ENCODE results near the gene SETD5.

SETD5 gene

GRCh38 chr3:9388562-9389272 lies 8.7 kb upstream of the SETD5 start:
- DNase-seq (ENCODE audit: low read depth in 2 of 2), result no peak

DNA sequence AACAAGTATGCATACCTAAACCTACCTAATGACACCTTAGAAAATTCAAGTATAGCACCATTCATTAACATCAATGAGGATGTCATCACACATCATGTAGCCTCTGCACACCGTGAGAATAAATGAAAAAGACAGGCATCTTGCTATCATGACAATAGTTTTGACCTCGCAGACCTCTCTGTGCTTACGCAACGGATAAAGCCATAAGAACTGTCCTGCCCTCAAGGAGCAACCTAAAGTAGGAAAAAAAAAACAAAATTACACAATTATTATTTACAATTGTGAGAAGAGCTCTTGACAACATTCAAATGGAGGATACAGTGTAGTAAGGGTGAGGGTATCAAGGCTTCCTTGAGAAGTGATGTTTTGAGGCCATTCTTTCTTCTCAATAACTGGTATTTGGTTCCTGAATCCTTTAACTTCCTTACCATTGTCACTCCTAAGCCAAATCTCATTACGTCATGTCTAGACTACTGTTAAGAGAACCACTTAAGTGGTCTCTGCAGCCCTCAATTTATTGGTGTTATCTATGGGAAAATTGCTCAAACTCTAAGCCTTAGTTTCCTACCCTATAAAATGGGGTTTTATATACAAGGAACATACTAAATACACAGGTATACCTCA lies 7.0 kb upstream of the SETD5 start:
- DNase-seq (ENCODE audit: low read depth in 2 of 2), result no peak

GRCh38 chr3:9392041-9392440 lies 5.4 kb upstream of the SETD5 start:
- DNase-seq (ENCODE audit: low read depth in 2 of 2), result no peak

DNA sequence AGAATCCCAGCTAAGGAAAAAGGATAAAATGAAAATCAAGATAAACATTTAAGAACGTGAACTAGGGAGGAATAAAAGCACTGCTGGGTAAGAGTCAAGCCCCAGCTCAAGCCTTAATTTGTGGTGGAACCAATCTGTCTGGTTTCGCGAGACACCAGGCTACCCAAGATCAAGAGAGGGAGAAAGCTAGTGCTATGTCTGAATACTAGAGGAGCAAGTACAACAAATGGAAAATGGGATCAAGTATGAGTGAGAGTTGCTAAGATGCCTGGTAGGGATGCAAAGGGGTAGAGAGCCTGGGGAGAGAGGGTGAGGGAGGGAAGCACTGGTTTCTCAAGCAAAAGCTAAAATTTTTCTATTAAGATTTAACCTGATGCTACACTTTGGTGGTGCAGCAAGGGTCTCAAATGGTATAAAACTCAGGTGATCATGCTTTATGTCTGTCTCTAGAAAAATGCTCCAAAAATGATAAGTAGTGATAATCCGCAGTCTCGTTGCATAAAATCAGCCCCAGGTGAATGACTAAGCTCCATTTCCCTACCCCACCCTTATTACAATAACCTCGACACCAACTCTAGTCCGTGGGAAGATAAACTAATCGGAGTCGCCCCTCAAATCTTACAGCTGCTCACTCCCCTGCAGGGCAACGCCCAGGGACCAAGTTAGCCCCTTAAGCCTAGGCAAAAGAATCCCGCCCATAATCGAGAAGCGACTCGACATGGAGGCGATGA lies 1.7 kb upstream of the SETD5 start:
- no peak for DNase-seq (ENCODE audit: low read depth in 2 of 2)

- peak in 1 of 2 donors; percentile 67 for DNase-seq (ENCODE audit: low read depth in 2 of 2)
Measured at GRCh38 chr3:9396301-9396631, 1.1 kb upstream of the SETD5 start.

DNA sequence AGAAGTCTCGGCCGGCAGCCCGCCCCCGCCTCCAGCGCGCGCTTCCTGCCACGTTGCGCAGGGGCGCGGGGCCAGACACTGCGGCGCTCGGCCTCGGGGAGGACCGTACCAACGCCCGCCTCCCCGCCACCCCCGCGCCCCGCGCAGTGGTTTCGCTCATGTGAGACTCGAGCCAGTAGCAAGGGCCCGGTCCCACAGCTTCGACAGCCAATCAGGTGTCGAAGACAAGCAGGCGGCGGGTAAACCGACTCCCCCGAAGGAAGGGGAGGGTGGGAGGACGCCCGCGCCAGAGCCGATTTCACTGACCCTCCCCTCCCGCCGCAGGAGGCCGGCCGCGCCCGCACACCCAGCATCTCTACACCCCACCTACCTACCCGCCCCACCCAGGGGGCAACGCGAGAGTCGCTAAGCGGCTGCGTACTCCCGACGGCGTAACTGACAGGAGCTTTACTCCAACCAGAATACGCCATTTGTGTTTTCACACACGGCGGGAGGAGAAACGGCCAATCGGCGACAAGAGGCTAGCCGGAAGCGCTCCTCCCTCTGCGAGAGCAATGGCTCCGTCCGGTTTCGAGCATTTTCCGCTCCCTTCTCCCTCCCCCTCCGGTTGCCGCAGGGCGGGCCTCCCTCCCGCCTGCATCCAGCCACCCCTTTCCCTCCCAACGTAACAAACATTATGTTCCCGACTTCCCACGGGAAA lies 633 bp upstream of the SETD5 start:
- DNase-seq (ENCODE audit: low read depth in 2 of 2), result peak; percentile 93 to 96

GRCh38 chr3:9397906-9398699 lies 688 bp downstream of the SETD5 start:
- DNase-seq (ENCODE audit: low read depth in 2 of 2), result peak; percentile 9 to 11

DNA sequence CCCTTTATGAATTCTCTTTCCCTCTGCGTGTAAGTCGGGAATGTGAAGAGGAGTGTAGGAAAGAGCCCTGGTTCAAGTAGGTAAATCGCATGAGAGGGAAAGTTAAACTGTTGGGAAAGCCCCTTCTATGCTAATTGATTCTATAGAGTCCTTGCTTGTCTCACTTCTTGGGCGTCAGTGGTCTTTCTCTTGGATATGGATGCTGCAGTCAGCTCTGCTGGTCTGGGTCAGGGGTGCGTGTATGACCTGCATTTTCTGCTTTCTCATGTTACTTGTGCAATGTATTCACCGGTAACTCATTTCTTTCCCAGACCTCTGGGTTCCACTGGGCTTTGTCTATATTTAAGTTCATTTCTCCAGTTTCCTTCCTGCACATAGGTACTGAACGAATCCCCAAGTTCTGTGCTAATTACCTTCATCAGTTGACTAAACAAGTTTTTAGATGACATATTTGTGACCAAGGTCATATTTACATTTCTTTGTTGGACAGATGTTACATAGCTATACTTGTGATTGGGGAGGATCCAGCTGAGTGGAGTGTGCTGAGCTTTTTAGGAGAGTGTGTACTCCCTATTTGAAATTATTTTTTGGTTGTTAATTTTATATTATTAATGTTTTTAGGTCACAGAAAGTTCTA lies 1.4 kb downstream of the SETD5 start:
- DNase-seq (ENCODE audit: low read depth in 2 of 2), result no peak

DNA sequence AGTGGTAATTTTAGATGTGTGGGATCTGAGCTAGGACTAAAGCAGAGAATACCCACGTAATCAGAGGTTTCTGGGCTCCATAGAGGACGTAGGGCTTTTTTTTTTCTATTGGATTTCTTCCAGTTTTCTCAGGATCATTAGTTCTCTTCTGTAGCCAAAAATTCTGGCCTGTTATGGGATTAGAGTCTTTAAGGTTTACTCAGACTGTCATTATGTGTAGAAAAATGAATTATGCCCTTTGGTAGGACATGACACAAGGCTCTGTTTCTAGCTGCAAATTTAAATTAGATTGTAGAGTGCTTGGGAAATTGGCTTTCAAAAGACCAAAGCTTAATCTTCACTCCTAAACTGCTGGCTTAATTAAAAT lies 1.9 kb downstream of the SETD5 start:
- DNase-seq (ENCODE audit: low read depth in 2 of 2), result no peak

DNA sequence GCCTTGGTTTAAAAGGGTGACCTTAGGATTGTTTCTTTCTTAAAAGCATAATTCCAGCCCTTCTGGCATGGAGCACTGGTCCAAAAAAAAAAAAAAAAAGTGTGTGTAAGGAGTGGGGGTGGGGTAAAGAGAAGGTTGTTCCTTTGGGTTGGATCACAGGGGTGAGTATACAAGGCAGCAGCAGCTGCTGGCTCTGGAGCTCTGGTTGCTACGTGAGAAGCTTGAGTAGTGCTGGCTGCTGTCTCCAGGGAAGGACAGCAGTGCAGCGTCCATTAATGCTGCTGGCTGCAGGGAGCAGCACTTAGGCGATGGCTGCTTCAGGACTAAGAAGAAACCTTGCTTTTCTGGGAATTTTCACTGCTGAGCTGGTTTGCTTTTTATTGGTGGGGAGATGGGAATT lies 2.3 kb downstream of the SETD5 start:
- no peak for DNase-seq (ENCODE audit: low read depth in 2 of 2)

GRCh38 chr3:9400616-9401015 lies 3.2 kb downstream of the SETD5 start:
- DNase-seq (ENCODE audit: low read depth in 2 of 2), result no peak

- DNase-seq (ENCODE audit: low read depth in 2 of 2), result no peak
Measured at GRCh38 chr3:9401986-9402385, 4.6 kb downstream of the SETD5 start.

GRCh38 chr3:9402410-9403228 lies 5.2 kb downstream of the SETD5 start:
- no peak for DNase-seq (ENCODE audit: low read depth in 2 of 2)

- no peak for DNase-seq (ENCODE audit: low read depth in 2 of 2)
Measured at GRCh38 chr3:9403463-9403862, 6.0 kb downstream of the SETD5 start.

GRCh38 chr3:9404680-9405079 lies 7.3 kb downstream of the SETD5 start:
- no peak for DNase-seq (ENCODE audit: low read depth in 2 of 2)

DNA sequence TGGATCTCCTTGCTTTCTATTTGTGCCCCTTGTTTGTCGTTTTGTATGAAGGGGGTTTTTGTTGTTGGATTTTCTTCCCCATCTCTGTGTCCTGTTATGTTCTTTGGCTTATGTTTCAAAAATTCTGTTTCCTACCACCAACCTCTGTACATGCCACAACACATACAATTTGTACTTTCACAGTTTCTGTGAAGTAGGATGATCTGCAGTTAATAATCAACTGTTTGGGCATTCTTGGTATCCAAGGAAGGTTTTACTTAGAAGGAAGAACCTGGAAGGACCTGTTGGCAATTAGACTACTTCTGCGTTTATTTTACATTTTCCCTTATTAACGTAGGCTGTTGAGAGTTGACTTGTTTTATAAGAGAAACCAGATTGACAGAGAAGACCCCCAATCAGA lies 8.3 kb downstream of the SETD5 start:
- no peak for DNase-seq (ENCODE audit: low read depth in 2 of 2)

DNA sequence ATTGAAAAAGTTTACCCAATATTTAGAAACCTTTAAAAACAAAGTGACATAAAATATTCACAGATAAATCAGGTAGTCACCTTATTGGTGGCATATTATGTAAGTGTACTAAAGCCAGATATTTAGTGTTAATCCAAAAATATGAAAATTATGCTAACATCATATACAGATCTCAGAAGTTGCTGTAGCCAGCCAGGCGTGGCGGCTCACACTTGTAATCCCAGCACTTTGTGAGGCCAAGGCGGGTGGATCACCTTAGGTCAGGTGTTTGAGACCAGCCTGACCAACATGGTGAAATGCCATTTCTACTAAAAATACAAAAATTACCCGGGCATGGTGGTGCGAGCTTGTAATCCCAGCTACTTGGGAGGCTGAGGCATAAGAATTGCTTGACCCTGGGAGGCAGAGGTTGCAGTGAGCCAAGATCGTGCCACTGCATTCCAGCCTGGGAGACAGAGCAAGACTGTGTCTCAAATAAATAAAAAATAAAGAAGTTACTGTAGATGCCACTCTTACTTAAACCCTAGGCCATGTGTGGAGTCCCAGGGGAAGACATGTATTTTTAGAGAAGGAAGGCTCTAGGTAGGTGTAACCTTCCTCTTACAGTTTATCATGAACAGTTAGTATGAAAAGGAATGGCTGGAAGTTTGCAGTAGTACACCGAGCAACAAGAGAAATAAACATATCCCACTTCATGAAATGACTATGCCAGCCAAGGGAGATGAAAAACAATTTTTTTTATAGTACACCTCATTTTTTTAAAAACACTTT lies 9.6 kb downstream of the SETD5 start:
- no peak for DNase-seq (ENCODE audit: low read depth in 2 of 2)

- no peak for DNase-seq (ENCODE audit: low read depth in 2 of 2)
Measured at GRCh38 chr3:9408061-9408460, 10.6 kb downstream of the SETD5 start.

GRCh38 chr3:9408546-9408945 lies 11.1 kb downstream of the SETD5 start:
- DNase-seq (ENCODE audit: low read depth in 2 of 2), result no peak
